Mucosa of rectum (tissue), 2 donors: Measurements from ENCODE around the gene CEP104.

Experiments used
- H3K27ac ChIP-seq, 2 donors: one replicate each; pipeline ENCODE4 v1.7.0; 2013; ENCODE audit warnings: inconsistent platforms in 2 of 2, low read depth in 2 of 2, low read length in 2 of 2
- H3K27me3 ChIP-seq, 2 donors: one replicate each; pipeline ENCODE4 v1.7.0; 2013; ENCODE audit warnings: low read length in 2 of 2; ENCODE audit not compliant: control insufficient read depth in 2 of 2, insufficient read depth in 2 of 2
- H3K36me3 ChIP-seq, 2 donors: one replicate each; pipeline ENCODE4 v1.7.0; 2013; ENCODE audit warnings: low read length in 2 of 2; ENCODE audit not compliant: control insufficient read depth in 2 of 2, insufficient read depth in 2 of 2
- H3K4me1 ChIP-seq, 2 donors: one replicate each; pipeline ENCODE4 v1.7.0; 2013; ENCODE audit warnings: low read length in 2 of 2, mild to moderate bottlenecking in 1 of 2; ENCODE audit not compliant: control insufficient read depth in 2 of 2, insufficient read depth in 2 of 2
- H3K4me3 ChIP-seq, 2 donors: one replicate each; pipeline ENCODE4 v1.7.0; 2013; ENCODE audit warnings: low read length in 2 of 2
- H3K9ac ChIP-seq, 2 donors: one replicate each; pipeline ENCODE4 v1.7.0; 2013; ENCODE audit warnings: low read length in 2 of 2, low read depth in 1 of 2, mild to moderate bottlenecking in 1 of 2
- H3K9me3 ChIP-seq, 2 donors: one replicate each; pipeline ENCODE4 v1.7.0; 2013; ENCODE audit warnings: low read length in 2 of 2; ENCODE audit not compliant: control insufficient read depth in 2 of 2
- donor health status: healthy.
- donor health status: Normal muscosa, but diverticular disease.

Gene CEP104

DNA sequence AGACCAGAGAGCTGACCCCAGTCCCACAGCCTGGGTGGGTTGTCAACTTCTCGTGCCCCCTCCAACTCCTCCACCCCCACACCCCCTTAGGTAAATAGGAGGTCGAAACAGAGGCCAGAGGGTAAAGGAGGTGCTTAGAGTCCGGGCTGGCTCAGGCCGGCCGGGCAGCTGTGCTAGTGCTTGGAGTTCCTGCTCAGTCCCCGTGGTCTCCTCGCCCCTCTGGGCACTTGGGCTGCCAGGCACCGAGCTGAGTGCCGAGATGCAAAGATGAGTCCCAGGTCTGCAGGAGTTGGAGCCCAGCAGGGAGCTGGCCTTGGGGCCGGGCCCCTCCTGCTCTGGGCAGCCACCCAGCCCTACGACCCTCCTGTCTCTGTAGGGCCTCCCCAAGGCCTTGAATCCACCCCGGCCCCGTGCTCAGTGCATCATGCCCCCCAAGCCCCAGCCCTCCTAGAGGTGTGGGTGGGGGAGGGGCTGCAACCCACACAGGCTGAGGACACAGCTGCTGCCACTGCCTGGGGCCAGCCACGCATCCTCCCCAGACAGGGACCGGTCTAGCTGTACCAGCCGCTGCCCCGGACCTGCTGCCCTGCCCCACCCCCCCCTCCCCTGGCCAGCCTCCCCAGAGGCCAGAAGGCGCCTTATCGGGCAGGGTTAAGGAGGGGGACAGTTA, 82.6 kb downstream of the CEP104 start:
- H3K4me1 ChIP-seq, result peaks cover 15 to 23% of the 10 kb centered on the region in 2 donors
- no peak overlapping the region for H3K27ac ChIP-seq
- no peak overlapping the region for H3K4me3 ChIP-seq
- peaks cover 0 to 4% of the 10 kb centered on the region in 2 donors for H3K27me3 ChIP-seq
- peaks cover 0 to 4% of the 10 kb centered on the region in 2 donors for H3K36me3 ChIP-seq
- no peak overlapping the region for H3K9ac ChIP-seq
- no peaks in the 10 kb centered on the region for H3K9me3 ChIP-seq

GRCh38 chr1:3773572-3774275, 83.3 kb downstream of the CEP104 start:
- Histone ChIP-seq H3K9me3 (no peaks in the 10 kb centered on the region), H3K27ac (no peak overlapping the region), H3K4me1 (peaks cover 15 to 23% of the 10 kb centered on the region in 2 donors), H3K9ac (no peak overlapping the region), H3K27me3 (peaks cover 0 to 4% of the 10 kb centered on the region in 2 donors), H3K36me3 (no peaks in the 10 kb centered on the region), H3K4me3 (peak overlapping the region in 1 of 2 donors; percentile 54)

DNA sequence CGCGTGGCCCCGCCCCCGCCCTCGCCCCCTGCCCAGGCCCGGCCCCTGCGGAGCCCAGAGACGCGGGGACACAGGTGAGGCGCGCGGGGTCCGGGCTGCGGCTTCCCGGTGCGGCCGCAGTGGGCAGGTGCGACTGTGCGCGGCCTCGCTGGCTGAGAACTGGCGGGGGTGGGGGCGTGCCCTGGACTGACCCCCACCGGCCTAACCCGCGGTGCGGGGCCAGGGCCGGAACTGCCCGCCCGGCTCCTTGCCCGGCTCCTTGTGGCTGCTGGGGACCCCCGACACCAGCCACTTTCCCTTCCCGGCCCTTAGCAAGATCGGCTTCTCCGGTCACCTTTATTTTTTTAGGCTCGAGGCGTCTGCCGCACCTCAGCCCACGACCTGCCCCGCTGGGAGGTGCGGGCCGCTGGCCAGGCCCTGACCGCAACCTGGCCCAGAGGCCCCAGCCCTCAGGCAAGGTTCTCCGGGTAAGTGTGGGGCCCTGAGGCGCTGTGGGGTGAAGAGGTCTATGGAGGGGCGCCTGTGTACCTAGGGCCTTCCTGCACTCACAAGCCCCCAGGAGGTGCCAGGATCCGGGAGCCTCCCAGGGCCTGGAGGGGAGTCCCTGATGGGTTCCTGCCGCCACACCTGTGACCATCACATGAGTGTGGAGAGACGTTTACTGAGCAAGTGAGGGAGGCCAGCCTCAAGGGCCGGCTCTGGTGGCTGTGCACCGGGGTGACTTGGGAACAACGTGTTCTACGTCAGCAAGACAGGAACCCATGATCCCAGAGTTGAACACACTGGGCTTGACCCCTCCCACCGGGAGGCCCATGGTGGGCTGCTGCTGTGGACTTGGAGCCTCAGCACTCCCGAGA, 84.1 kb downstream of the CEP104 start, which contains the start of gene SMIM1:
SMIM1 (plus strand) TSS at position 35 of the 857 bp plus-strand sequence. CDS start 2,625 bp downstream, outside the sequence.
- Histone ChIP-seq H3K9me3 (no peaks in the 10 kb centered on the region), H3K9ac (peak within 1 kb of the TSS; percentile 17 to 42), H3K27me3 (peaks cover 0 to 4% of the 10 kb centered on the region in 2 donors), H3K36me3 (no peaks in the 10 kb centered on the region), H3K27ac (no peak within 1 kb of the TSS), H3K4me3 (peak within 1 kb of the TSS; percentile 54 to 61), H3K4me1 (peaks cover 15 to 23% of the 10 kb centered on the region in 2 donors)

GRCh38 chr1:3772027-3772714, 84.8 kb downstream of the CEP104 start:
- H3K36me3 ChIP-seq, result no peaks in the 10 kb centered on the region
- H3K27ac ChIP-seq, result no peak overlapping the region
- H3K4me1 ChIP-seq, result peaks cover 15 to 23% of the 10 kb centered on the region in 2 donors
- no peaks in the 10 kb centered on the region for H3K9me3 ChIP-seq
- peak overlapping the region; percentile 49 to 61 for H3K4me3 ChIP-seq
- peak overlapping the region; percentile 17 to 42 for H3K9ac ChIP-seq
- peaks cover 0 to 4% of the 10 kb centered on the region in 2 donors for H3K27me3 ChIP-seq

DNA sequence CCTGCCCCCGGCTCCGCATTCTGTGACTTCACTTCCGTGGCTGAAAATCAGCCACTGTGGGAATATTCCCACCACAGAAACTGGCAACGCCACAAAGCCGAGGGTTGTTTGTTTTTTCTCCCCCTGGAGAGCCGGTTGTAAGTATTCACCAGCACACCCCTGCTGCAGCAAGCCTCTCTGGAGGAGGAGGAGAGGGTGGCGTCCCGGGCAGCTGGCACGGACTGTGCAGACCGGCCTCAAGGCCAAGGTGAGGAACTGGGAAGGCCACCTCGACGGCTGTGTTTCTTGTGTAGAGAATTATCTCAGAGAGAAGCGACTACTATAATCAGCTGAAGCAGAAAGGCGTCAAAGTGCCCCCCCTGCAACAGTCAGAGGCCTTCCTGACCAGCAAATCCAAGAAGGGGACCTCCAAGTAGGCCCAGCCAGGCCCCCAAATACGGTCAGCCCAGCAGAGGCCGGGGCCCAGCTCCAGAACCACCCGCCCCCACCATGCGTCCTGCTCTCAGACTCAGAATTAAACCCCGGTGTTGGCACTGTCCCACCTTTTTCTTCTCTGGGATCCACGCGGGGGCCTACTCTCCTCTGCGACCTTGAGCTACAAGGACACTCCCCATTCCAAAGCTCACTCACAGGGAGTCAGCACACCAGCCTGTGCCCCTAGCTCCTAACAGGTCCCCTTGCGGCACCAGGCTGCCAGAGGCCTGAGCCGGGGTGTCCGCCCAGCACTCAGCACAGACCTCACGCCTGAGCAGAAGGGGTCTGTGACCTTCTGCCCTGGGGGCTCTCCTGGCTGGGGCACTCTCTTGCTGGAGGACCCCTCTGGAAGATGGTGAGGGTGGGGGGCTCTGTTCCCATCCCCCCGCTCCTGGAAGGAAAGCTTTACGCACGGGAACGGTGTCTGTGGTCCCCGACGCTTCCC, 85.6 kb downstream of the CEP104 start:
- peak overlapping the region in 1 of 2 donors; percentile 42 for H3K9ac ChIP-seq
- H3K4me1 ChIP-seq, result peaks cover 15 to 23% of the 10 kb centered on the region in 2 donors
- no peaks in the 10 kb centered on the region for H3K9me3 ChIP-seq
- peaks cover 0 to 4% of the 10 kb centered on the region in 2 donors for H3K27me3 ChIP-seq
- H3K4me3 ChIP-seq, result peak overlapping the region; percentile 49 to 61
- no peaks in the 10 kb centered on the region for H3K36me3 ChIP-seq
- no peak overlapping the region for H3K27ac ChIP-seq

- Histone ChIP-seq H3K27me3 (peaks cover 0 to 4% of the 10 kb centered on the region in 2 donors), H3K9me3 (no peaks in the 10 kb centered on the region), H3K36me3 (no peaks in the 10 kb centered on the region), H3K4me3 (no peak overlapping the region), H3K9ac (no peak overlapping the region), H3K27ac (no peak overlapping the region), H3K4me1 (peaks cover 9 to 12% of the 10 kb centered on the region in 2 donors)
Measured at GRCh38 chr1:3770047-3770765, 86.8 kb downstream of the CEP104 start.

- H3K27me3 ChIP-seq, result peaks cover 0 to 4% of the 10 kb centered on the region in 2 donors
- H3K4me1 ChIP-seq, result peaks cover 8 to 9% of the 10 kb centered on the region in 2 donors
- no peak overlapping the region for H3K9ac ChIP-seq
- no peaks in the 10 kb centered on the region for H3K36me3 ChIP-seq
- H3K27ac ChIP-seq, result no peak overlapping the region
- no peaks in the 10 kb centered on the region for H3K9me3 ChIP-seq
- H3K4me3 ChIP-seq, result no peak overlapping the region
Measured at GRCh38 chr1:3768811-3769390, 88.1 kb downstream of the CEP104 start.

DNA sequence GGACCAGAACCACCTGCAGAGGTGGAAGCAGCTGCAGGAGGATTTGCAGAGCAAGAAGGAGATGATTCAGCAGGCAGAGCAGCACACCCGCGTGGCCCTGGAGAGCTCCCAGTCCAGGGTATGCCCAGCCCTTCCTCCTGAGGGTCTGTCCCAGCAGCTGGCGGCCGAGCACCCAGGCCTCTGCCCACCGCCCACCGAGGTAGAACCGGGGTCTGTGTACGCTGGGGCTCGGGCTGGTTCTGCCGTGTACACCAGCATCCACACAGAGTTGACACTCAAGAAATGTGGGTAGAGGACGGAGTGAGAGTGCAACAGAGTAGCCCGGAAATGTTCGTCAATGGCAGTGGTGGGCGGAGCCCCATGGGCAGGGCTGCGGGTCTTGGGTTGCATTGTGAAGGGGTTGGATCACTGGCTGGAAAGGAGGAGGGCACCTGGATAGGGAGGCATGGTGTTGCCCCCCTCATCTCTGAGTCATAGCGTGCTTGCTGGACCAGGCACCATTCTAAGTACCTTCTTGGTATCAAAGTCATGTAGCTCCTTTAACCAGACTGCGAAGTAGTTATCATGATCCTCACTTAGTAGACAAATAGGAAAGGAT, 89.6 kb downstream of the CEP104 start:
- no peaks in the 10 kb centered on the region for H3K9me3 ChIP-seq
- H3K4me3 ChIP-seq, result no peak overlapping the region
- H3K27ac ChIP-seq, result no peak overlapping the region

More for the DNA sequence above, 89.6 kb downstream of the CEP104 start:
- peaks cover 0 to 4% of the 10 kb centered on the region in 2 donors for H3K27me3 ChIP-seq
- no peaks in the 10 kb centered on the region for H3K36me3 ChIP-seq
- H3K9ac ChIP-seq, result no peak overlapping the region
- peaks cover 8 to 9% of the 10 kb centered on the region in 2 donors for H3K4me1 ChIP-seq
